Loucy (cell line): ENCODE measurements around the gene STK32C.

Source experiments
- H2AFZ ChIP-seq: fragments of 200-600 bp; sonication (generic); 2 replicates; pipeline ENCODE4 v1.6.0; 2016; ENCODE audit warnings: antibody characterized with exemption, mild to moderate bottlenecking, low read length, moderate library complexity
- H3F3A ChIP-seq: fragments of 200-600 bp; 2 replicates; pipeline ENCODE4 v1.6.0; 2016; ENCODE audit warnings: antibody characterized with exemption, low read depth, mild to moderate bottlenecking
- H3K27me3 ChIP-seq: fragments of 200-600 bp; sonication (generic); 2 replicates; pipeline ENCODE4 v1.6.1; 2014; ENCODE audit warnings: low read length, mild to moderate bottlenecking; ENCODE audit not compliant: insufficient read depth, poor library complexity, severe bottlenecking
- H3K36me3 ChIP-seq: fragments of 200-600 bp; sonication (generic); 2 replicates; pipeline ENCODE4 v1.6.1; 2016; ENCODE audit warnings: low read length; ENCODE audit not compliant: insufficient read depth
- H3K4me1 ChIP-seq: fragments of 200-600 bp; sonication (generic); 2 replicates; pipeline ENCODE4 v1.5.1; 2014; ENCODE audit warnings: low read length, mild to moderate bottlenecking; ENCODE audit not compliant: insufficient read depth, poor library complexity, severe bottlenecking
- H3K4me2 ChIP-seq: fragments of 200-600 bp; sonication (generic); 2 replicates; pipeline ENCODE4 v1.6.0; 2014; ENCODE audit warnings: antibody characterized with exemption, low read length, low read depth, mild to moderate bottlenecking; ENCODE audit not compliant: poor library complexity, severe bottlenecking
- H3K4me3 ChIP-seq: fragments of 200-600 bp; sonication (generic); 2 replicates; pipeline ENCODE4 v1.5.1; 2014; ENCODE audit warnings: low read length, mild to moderate bottlenecking, mixed read lengths; ENCODE audit not compliant: poor library complexity, severe bottlenecking
- H3K79me2 ChIP-seq: fragments of 200-600 bp; sonication (generic); 2 replicates; pipeline ENCODE4 v1.6.1; 2014; ENCODE audit warnings: low read length; ENCODE audit not compliant: insufficient read depth
- H3K9ac ChIP-seq: fragments of 200-600 bp; sonication (generic); 2 replicates; pipeline ENCODE4 v1.6.0; 2014; ENCODE audit warnings: mild to moderate bottlenecking, low read depth, low read length, moderate library complexity; ENCODE audit not compliant: poor library complexity, severe bottlenecking
- H3K9me2 ChIP-seq: fragments of 200-600 bp; sonication (generic); replicated peaks from 2 replicates; pipeline ENCODE4 v1.6.1; 2016; ENCODE audit warnings: low read depth, low read length, mixed read lengths
- H3K9me3 ChIP-seq: fragments of 200-600 bp; sonication (generic); 2 replicates; pipeline ENCODE4 v1.6.1; 2014; ENCODE audit warnings: mild to moderate bottlenecking, antibody characterized with exemption, low read length, low read depth; ENCODE audit not compliant: insufficient read depth
- H4K20me1 ChIP-seq: fragments of 200-600 bp; sonication (generic); 2 replicates; pipeline ENCODE4 v1.6.0; 2014; ENCODE audit warnings: antibody characterized with exemption, low read length, mild to moderate bottlenecking; ENCODE audit not compliant: insufficient read depth, poor library complexity, severe bottlenecking
- EZH2phosphoT487 ChIP-seq: fragments of 200-600 bp; IDR thresholded peaks from 2 replicates; pipeline ENCODE4 v1.6.1; 2018; ENCODE audit warnings: antibody characterized with exemption, mild to moderate bottlenecking, moderate library complexity, borderline replicate concordance
- TF ChIP-seq, protein P1 (sequence below): fragments of 200-600 bp; sonication (generic); conservative IDR thresholded peaks from 2 replicates; pipeline ENCODE4 v1.5.1; 2014; ENCODE audit warnings: mild to moderate bottlenecking, antibody characterized with exemption, low read length

The STK32C gene

DNA sequence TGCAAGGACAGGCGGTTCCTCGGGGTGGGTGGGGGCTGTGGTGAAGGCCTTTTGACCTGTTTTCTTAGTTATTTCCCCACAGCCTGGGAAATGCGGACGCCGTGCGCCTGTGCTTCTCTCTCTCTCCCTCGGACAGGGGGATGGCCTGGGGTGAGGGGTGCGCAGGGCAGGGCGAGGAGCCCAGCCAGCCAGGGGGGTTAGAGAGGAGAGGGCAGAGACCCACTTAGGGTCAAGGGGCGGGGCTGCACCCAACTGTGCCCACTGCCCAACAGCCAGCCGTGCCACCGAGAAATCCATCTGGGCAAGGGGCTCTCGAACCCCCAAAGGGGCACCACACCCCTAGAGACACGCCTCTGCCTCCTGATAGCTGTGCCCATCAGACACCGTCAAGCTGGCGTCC, 67.2 kb downstream of the STK32C start:
- no peaks in the 10 kb centered on the region for H3K9me2 ChIP-seq
- H3K27me3 ChIP-seq: no peaks in the 10 kb centered on the region
- H3K9ac ChIP-seq: no peak overlapping the region
- no peaks in the 10 kb centered on the region for H3K9me3 ChIP-seq
- no peak overlapping the region for H3K4me3 ChIP-seq
- TF ChIP-seq EZH2phosphoT487: no peak
- TF ChIP-seq, protein P1, sequence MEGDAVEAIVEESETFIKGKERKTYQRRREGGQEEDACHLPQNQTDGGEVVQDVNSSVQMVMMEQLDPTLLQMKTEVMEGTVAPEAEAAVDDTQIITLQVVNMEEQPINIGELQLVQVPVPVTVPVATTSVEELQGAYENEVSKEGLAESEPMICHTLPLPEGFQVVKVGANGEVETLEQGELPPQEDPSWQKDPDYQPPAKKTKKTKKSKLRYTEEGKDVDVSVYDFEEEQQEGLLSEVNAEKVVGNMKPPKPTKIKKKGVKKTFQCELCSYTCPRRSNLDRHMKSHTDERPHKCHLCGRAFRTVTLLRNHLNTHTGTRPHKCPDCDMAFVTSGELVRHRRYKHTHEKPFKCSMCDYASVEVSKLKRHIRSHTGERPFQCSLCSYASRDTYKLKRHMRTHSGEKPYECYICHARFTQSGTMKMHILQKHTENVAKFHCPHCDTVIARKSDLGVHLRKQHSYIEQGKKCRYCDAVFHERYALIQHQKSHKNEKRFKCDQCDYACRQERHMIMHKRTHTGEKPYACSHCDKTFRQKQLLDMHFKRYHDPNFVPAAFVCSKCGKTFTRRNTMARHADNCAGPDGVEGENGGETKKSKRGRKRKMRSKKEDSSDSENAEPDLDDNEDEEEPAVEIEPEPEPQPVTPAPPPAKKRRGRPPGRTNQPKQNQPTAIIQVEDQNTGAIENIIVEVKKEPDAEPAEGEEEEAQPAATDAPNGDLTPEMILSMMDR: no peak
- no peaks in the 10 kb centered on the region for H3K4me1 ChIP-seq
- H3K4me2 ChIP-seq: no peak overlapping the region
- H3K36me3 ChIP-seq: no peaks in the 10 kb centered on the region
- no peaks in the 10 kb centered on the region for H4K20me1 ChIP-seq
- H3F3A ChIP-seq: no peaks in the 10 kb centered on the region
- no peaks in the 10 kb centered on the region for H3K79me2 ChIP-seq
- no peak overlapping the region for H2AFZ ChIP-seq

DNA sequence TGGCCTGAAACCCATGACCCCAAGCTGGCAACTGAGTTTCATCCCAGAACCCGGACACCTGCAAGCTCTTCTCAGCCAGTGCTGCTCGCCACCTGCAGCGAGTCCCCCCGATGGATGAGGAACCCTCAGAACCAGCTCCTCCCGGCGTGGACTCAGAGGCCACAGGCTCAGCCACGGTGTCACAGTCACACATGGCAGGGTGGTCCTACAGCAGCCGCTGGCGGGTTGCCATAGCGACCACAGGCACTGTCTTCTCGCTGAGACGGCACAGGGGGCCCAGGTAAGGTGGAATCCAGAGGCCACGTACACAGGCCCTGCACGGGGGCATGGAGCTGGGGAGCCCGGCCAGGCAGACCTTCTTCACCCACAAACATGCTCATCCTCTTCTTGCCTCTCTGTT, 67.6 kb downstream of the STK32C start:
- Histone ChIP-seq H3K79me2 (no peaks in the 10 kb centered on the region), H3K9me3 (no peaks in the 10 kb centered on the region), H2AFZ (no peak overlapping the region), H4K20me1 (no peaks in the 10 kb centered on the region), H3K9ac (no peak overlapping the region), H3K4me2 (no peak overlapping the region), H3K4me1 (no peaks in the 10 kb centered on the region), H3F3A (no peaks in the 10 kb centered on the region), H3K27me3 (no peaks in the 10 kb centered on the region), H3K9me2 (no peaks in the 10 kb centered on the region), H3K36me3 (no peaks in the 10 kb centered on the region), H3K4me3 (no peak overlapping the region)
- TF ChIP-seq EZH2phosphoT487: no peak
- TF ChIP-seq, protein P1: no peak

DNA sequence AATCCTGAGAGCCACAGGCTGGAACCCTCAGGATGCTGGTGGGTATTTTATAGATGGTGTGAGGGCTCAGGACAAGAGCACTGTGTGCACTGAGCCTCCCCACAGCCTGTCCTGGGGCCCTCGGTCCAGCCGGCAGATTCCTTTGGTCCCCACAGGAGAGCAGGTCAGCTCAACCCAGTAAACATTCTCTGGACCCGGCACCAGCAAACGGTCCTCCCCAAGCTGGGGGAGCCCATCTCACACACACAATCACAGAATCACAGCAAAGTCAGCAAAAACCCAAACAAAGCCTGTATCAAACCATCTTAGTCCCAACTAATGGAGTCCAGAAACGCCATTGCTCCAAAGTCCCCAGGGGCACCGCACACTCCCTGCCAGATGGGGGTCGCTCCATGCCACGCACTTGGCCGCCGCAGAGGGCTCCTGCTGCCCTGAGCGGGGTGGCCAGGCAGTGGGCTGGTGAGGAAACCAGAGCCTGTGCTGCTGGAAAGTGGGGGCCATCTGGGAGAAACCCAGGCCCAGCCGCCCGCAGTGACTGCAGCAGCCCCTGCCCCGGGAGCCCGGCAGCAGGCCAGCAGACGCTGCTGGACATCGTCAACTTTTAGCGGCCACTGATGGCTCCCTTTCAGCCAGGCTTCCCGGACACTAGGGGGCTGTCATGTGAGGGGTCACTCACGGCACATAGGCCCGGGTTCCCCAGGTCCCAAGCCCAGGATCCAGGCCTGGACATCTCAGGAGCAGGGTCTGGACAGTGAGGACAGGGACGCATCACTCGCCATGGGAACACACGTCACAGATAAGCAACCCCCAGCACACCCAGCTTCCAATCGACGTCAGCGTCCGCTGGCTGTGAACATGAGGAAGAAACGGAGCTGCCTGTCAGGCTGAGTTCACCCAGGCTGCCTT, 68.4 kb downstream of the STK32C start:
- Histone ChIP-seq H3K79me2 (no peaks in the 10 kb centered on the region), H3K4me2 (no peak overlapping the region), H3F3A (no peaks in the 10 kb centered on the region), H3K27me3 (no peaks in the 10 kb centered on the region), H3K36me3 (no peaks in the 10 kb centered on the region), H4K20me1 (no peaks in the 10 kb centered on the region), H3K9ac (no peak overlapping the region), H3K4me1 (no peaks in the 10 kb centered on the region), H3K9me2 (no peaks in the 10 kb centered on the region), H3K4me3 (no peak overlapping the region), H2AFZ (no peak overlapping the region), H3K9me3 (no peaks in the 10 kb centered on the region)
- TF ChIP-seq EZH2phosphoT487: no peak
- TF ChIP-seq, protein P1: no peak
